ENCODE results near the gene CACNA1A.

GRCh38 chr19:13314761-13315160 lies 191.5 kb downstream of the CACNA1A start:
- TF ChIP-seq CEBPB (IDR thresholded peaks at IDR 0.05) (no peak), EP300 (IDR thresholded peaks at IDR 0.05) (no peak), CTCF (IDR thresholded peaks at IDR 0.05) (no peak), HES2 (IDR thresholded peaks at IDR 0.05) (no peak), CHD2 (IDR thresholded peaks at IDR 0.05; ENCODE audit: low read length, partially characterized antibody) (no peak), POLR2A (IDR thresholded peaks at IDR 0.05; ENCODE audit: low read length) (no peak), ZC3H11A (IDR thresholded peaks at IDR 0.05) (no peak), KDM1A (IDR thresholded peaks at IDR 0.05; ENCODE audit: low read depth) (no peak), PHF8 (IDR thresholded peaks at IDR 0.05; ENCODE audit: borderline replicate concordance, low read depth) (no peak)
